ENCODE measurements around the gene GJC1. TPM values are rescaled to one million over a fixed set of nuclear protein-coding genes. Genes with fewer than 3 reads are reported as not detected.

Gene GJC1
- total RNA-seq, 1 experiment from 2014 or later: 119 TPM

DNA sequence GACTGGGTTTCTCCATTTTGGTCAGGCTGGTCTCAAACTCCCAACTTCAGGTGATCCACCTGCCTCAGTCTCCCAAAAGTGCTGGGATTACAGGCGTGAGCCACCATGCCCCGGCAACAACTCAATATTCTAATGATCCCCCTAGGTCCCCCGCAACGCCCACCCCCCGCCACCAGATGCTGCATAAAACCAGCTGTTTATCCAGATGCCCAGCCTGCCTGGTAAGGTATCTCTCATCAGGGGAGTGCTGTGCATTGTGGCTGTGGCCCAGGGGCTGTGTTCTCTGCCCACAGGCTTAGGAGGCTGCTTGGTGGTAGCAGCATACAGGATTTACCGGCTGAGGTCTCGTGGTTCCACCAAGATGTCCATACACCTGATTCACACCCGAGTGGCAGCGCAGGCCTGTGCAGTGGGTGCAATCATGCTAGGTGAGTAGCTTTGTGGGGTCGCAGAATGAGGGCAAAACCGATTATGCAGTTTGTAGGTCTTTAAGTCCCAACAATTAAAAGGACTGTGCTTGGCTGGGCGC is 18.9 kb upstream of the GJC1 start:
- Histone ChIP-seq H3K4ac (ENCODE audit: low read depth, low read length) (no peak overlapping the region), H3T11ph (ENCODE audit: low read length) (no peak overlapping the region), H3K79me1 (ENCODE audit: insufficient read depth, low read depth, low read length, poor library complexity, severe bottlenecking) (no peaks in the 10 kb centered on the region), H3K79me2 (ENCODE audit: insufficient read depth, low read length) (no peaks in the 10 kb centered on the region), H3K4me2 (ENCODE audit: insufficient read depth, insufficient read length, low read length) (no peak overlapping the region), H3K23me2 (ENCODE audit: insufficient read length, low read depth, low read length, poor library complexity, severe bottlenecking) (no peaks in the 10 kb centered on the region), H2BK12ac (ENCODE audit: insufficient read length, low read depth, low read length) (no peak overlapping the region), H2AK5ac (ENCODE audit: insufficient read length, low read length) (no peak overlapping the region), H3K9ac (ENCODE audit: extremely low read depth, insufficient read length, low read length) (no peak overlapping the region), H4K5ac (ENCODE audit: insufficient read length, low read depth, low read length) (no peak overlapping the region), H3K14ac (ENCODE audit: insufficient read depth, low read length) (no peak overlapping the region), H2AFZ (ENCODE audit: low read length) (no peak overlapping the region), H2BK120ac (ENCODE audit: low read depth, low read length, poor library complexity, severe bottlenecking) (no peak overlapping the region), H3K18ac (ENCODE audit: insufficient read length, low read depth, low read length) (no peak overlapping the region), H4K8ac (replicated peaks; ENCODE audit: insufficient read length, low read depth, low read length) (no peak overlapping the region), H3K27me3 (ENCODE audit: insufficient read depth, low read length) (no peaks in the 10 kb centered on the region), H3K56ac (ENCODE audit: insufficient read length, low read depth, low read length) (no peak overlapping the region), H3K27ac (ENCODE audit: insufficient read length, low read depth, low read length) (no peak overlapping the region), H2BK20ac (ENCODE audit: low read depth, low read length, poor library complexity, severe bottlenecking) (no peak overlapping the region), H3K9me3 (ENCODE audit: control insufficient read depth, low read depth, low read length) (no peaks in the 10 kb centered on the region), H2BK15ac (ENCODE audit: low read depth, low read length) (no peak overlapping the region), H2BK5ac (ENCODE audit: insufficient read length, low read length) (no peak overlapping the region), H4K20me1 (ENCODE audit: control insufficient read depth, insufficient read depth, insufficient read length) (no peaks in the 10 kb centered on the region), H3K4me1 (ENCODE audit: insufficient read depth, low read length) (peaks cover 10% of the 10 kb centered on the region; the same call in 1 of the 2 replicates), H3K23ac (ENCODE audit: insufficient read length, low read depth, low read length) (no peak overlapping the region), H4K91ac (ENCODE audit: insufficient read length, low read depth, low read length) (no peak overlapping the region)
- peaks cover 18 to 21% of the 10 kb centered on the region in 2 experiments for H3K4me1 Mint-ChIP-seq
- DNase-seq: no peak
- no peaks in the 10 kb centered on the region for H3K9me3 Mint-ChIP-seq
- TF ChIP-seq CTCF (conservative IDR thresholded peaks at IDR 0.05): no peak
- no peak overlapping the region; a peak in 1 of 5 replicates for H3K4me3 Mint-ChIP-seq
- peak overlapping the region in 1 of 3 experiments; percentile 74; a peak in 1 of 7 replicates for H3K27ac Mint-ChIP-seq
- H3K27me3 Mint-ChIP-seq (ENCODE audit: low read depth): peaks cover 4% of the 10 kb centered on the region; the same call in 1 of the 2 replicates
- H3K36me3 Mint-ChIP-seq (ENCODE audit: insufficient read depth in 1 of 3, low read depth in 3 of 3): peaks cover 27 to 45% (median 37%) of the 10 kb centered on the region in 3 experiments
- WGBS (ENCODE audit: extremely low coverage, insufficient read length, low lambda C conversion rate): no CpG with 5 or more reads among the region's 12 CpGs
